ENCODE data around the gene APLF. TPM values are rescaled to one million over a fixed set of nuclear protein-coding genes. Genes with fewer than 3 reads are reported as not detected.
"Not testable (repeated sequence)": the region's sequence is repeated elsewhere in the genome, so short reads cannot be mapped to it uniquely, and the experiment has no call there.

Gene APLF
- total RNA-seq, 2 experiments from 2014 or later = 2.9 to 3.5 TPM

DNA sequence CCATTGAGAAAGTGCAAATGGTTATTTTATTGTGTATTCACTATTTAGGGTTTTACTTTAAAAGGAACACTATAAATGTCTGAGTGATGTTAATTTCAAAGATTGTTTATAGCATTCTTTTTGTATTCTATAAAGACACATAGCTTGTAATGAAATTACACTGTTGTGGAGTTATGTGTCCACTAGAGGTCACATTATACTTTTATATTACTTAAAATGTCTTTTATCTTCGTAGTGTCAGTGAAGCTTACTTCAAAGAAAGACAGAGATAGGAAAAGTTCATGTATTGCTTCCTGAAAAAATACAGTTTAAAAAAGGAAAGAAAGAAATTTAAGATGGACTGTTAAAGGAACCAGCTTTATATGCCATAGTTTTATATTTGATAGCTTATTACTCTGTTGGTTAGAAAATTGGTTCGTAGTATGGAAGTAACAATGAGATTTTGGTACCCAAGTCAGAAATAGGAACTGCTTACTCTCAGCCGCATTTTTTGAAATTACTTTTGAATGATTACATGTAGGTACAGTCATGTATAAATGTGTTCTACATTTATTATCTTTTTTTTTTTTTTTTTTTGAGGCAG is 20.5 kb downstream of the APLF start:
- ATAC-seq = peak; percentile 60
- POLR2A ChIA-PET = interaction anchor here (0.6 kb wide), 1 partner anchor 11 kb away, joined by 3 read pairs; no protein-coding TSS in a partner anchor
- peaks cover 5% of the 10 kb centered on the region for H3K4me1 Mint-ChIP-seq (ENCODE audit: low read depth)

DNA sequence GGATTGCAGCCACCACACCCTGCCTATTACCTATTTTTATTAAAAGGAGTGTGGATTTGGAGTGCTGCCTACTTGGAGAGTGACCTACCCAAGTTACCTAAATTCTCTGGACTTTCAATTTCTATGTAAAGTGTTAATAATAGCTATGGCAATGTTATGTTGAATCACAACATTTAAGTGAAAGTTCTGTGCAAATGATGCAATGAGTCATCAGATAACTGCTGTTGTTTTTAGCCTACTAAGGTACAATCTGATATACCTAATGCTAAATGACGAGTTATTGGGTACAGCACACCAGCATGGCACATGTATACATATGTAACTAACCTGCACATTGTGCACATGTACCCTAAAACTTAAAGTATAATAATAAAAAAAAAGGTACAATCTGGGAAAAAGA is 21.2 kb downstream of the APLF start:
- H3K27me3 Mint-ChIP-seq; POLR2A ChIA-PET; DNase-seq; H3K27ac Mint-ChIP-seq; H3K4me1 Mint-ChIP-seq (ENCODE audit: low read depth); H3K4me3 Mint-ChIP-seq; H3K36me3 Mint-ChIP-seq (ENCODE audit: low read depth); H3K9me3 Mint-ChIP-seq; ATAC-seq: not testable (repeated sequence)
- intact Hi-C loops (cut with micrococcal nuclease) = loop anchor here (5.0 to 10.0 kb wide), 2 partner anchors 106 to 424 kb away; no protein-coding TSS in a partner anchor
- CTCF ChIA-PET = interaction anchor here (1.0 to 4.2 kb wide), 17 partner anchors 10 to 437 kb away, joined by 3 to 41 read pairs (median 8); partner anchors contain the start of genes APLF and FBXO48

More for the DNA sequence above, 20.5 kb downstream of the APLF start:
- TF ChIP-seq, protein P1, sequence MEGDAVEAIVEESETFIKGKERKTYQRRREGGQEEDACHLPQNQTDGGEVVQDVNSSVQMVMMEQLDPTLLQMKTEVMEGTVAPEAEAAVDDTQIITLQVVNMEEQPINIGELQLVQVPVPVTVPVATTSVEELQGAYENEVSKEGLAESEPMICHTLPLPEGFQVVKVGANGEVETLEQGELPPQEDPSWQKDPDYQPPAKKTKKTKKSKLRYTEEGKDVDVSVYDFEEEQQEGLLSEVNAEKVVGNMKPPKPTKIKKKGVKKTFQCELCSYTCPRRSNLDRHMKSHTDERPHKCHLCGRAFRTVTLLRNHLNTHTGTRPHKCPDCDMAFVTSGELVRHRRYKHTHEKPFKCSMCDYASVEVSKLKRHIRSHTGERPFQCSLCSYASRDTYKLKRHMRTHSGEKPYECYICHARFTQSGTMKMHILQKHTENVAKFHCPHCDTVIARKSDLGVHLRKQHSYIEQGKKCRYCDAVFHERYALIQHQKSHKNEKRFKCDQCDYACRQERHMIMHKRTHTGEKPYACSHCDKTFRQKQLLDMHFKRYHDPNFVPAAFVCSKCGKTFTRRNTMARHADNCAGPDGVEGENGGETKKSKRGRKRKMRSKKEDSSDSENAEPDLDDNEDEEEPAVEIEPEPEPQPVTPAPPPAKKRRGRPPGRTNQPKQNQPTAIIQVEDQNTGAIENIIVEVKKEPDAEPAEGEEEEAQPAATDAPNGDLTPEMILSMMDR (IDR thresholded peaks at IDR 0.05) = peak; percentile 72
- intact Hi-C loops (cut with micrococcal nuclease) = loop anchor here (5.0 to 10.0 kb wide), 2 partner anchors 107 to 424 kb away; no protein-coding TSS in a partner anchor
- no peaks in the 10 kb centered on the region for H3K9me3 Mint-ChIP-seq
- no peak overlapping the region for H3K27ac Mint-ChIP-seq
- no peak overlapping the region for H3K4me3 Mint-ChIP-seq
- CTCF ChIA-PET = interaction anchor here (0.5 to 4.2 kb wide), 31 partner anchors 10 to 456 kb away, joined by 3 to 41 read pairs (median 4); partner anchors contain the start of genes APLF and FBXO48
- DNase-seq = no peak
- H3K27me3 Mint-ChIP-seq = no peaks in the 10 kb centered on the region
- no peaks in the 10 kb centered on the region for H3K36me3 Mint-ChIP-seq (ENCODE audit: low read depth)

DNA sequence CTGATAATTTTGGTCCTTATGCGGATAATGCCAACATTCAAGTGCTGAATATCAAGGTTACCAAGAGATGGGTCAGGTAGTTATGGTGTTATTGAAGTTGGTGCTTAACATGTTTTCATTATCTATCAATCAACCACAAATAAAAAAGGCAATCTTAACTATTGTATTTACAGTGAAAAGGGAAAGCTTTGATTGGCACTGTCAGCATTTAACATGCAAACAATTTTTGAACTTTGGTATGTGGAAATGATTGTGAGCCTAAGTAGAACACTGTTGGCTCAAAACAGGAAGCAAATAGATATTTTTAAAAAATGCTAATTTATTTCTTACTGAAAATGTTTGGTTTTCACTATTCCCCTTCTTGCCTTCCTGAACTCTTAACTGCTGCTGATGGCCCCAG is 21.9 kb downstream of the APLF start:
- no peak for DNase-seq
- peaks cover 1% of the 10 kb centered on the region for H3K36me3 Mint-ChIP-seq (ENCODE audit: low read depth)
- TF ChIP-seq, protein P1 (IDR thresholded peaks at IDR 0.05) = no peak
- CTCF ChIA-PET = interaction anchor here (1.1 to 4.2 kb wide), 5 partner anchors 22 to 347 kb away, joined by 3 to 41 read pairs (median 11); partner anchors contain the start of genes APLF and FBXO48
- no peak overlapping the region for H3K27ac Mint-ChIP-seq
- no peaks in the 10 kb centered on the region for H3K27me3 Mint-ChIP-seq
- POLR2A ChIA-PET = no interaction called here
- H3K4me3 Mint-ChIP-seq = no peak overlapping the region
- no peak for ATAC-seq
- intact Hi-C loops (cut with micrococcal nuclease) = loop anchor here (5.0 to 10.0 kb wide), 2 partner anchors 106 to 423 kb away; no protein-coding TSS in a partner anchor
- H3K4me1 Mint-ChIP-seq (ENCODE audit: low read depth) = peaks cover 5% of the 10 kb centered on the region
- H3K9me3 Mint-ChIP-seq = no peaks in the 10 kb centered on the region

DNA sequence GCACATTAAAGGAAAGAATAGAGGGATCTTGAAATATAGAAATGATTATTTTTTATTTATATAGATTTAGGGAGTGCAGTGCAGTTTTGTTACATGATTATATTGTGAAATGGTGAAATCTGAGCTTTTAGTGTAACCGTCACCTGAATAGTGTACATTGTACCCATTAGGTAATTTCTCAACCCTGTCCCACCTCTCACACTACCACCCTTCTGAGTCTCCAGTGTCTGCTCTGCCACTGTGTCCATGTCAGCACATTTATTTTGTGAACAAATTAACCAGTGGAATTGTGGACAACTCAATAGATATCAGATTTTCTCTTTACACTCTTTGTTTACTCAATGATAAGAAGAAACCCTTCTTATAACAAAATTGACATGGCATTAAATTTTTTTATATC is 24.2 kb downstream of the APLF start:
- POLR2A ChIA-PET = no interaction called here
- Mint-ChIP-seq H3K27me3 (no peaks in the 10 kb centered on the region), H3K36me3 (ENCODE audit: low read depth) (peaks cover 10% of the 10 kb centered on the region), H3K27ac (no peak overlapping the region), H3K9me3 (peaks cover 7% of the 10 kb centered on the region), H3K4me3 (no peak overlapping the region), H3K4me1 (ENCODE audit: low read depth) (peaks cover 5% of the 10 kb centered on the region)
- TF ChIP-seq, protein P1 (IDR thresholded peaks at IDR 0.05) = no peak
- ATAC-seq = no peak
- no peak for DNase-seq
- CTCF ChIA-PET = interaction anchor here (1.6 kb wide), 1 partner anchor 28 kb away, joined by 5 read pairs; no protein-coding TSS in a partner anchor
- intact Hi-C loops (cut with micrococcal nuclease) = no loop called here

DNA sequence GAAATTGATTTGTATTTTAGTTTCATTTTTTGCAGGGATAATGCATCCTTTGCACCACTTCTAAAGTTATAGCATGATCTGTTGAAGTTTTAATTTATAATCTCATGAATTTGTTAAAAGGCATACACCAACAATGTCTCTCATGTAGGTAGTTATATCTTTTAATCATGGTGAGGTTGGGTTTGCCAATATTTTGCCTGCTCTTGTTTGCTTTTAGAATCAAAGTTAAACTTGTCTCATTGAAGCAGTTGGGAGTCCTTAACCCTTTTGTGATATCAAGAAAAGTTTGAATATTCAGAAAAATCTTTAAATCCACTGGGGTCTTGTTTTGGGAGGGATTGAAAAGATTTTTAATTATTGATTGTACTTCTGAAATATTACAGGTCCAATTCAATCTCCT is 31.7 kb downstream of the APLF start:
- CTCF ChIA-PET = interaction anchor here (0.8 to 4.6 kb wide), 6 partner anchors 12 to 410 kb away, joined by 3 to 16 read pairs (median 4); no protein-coding TSS in a partner anchor
- Mint-ChIP-seq H3K9me3 (peaks cover 9% of the 10 kb centered on the region), H3K36me3 (ENCODE audit: low read depth) (peaks cover 11% of the 10 kb centered on the region), H3K27ac (no peak overlapping the region), H3K27me3 (no peaks in the 10 kb centered on the region), H3K4me1 (ENCODE audit: low read depth) (no peaks in the 10 kb centered on the region), H3K4me3 (no peak overlapping the region)
- intact Hi-C loops (cut with micrococcal nuclease) = no loop called here
- TF ChIP-seq, protein P1 (IDR thresholded peaks at IDR 0.05) = no peak
- no peak for DNase-seq
- no peak for ATAC-seq
- POLR2A ChIA-PET = interaction anchor here (0.6 kb wide), 1 partner anchor 11 kb away, joined by 3 read pairs; no protein-coding TSS in a partner anchor
